IMR-90 (cell line): Measurements from ENCODE around the gene DPPA3. TPM values are rescaled to one million over a fixed set of nuclear protein-coding genes. Genes with fewer than 3 reads are reported as not detected.

Experiments
- ATAC-seq: fragments of 200-7000 bp; cut with Tn5 transposase; 2 replicates; pipeline ENCODE4 v1.9.1; 2020; ENCODE audit warnings: low read depth, mild to moderate bottlenecking, moderate library complexity
- BruUV-seq: library from RNA; stranded (reverse); fragments of 400-500 nt; replicated peaks from 2 replicates; lab custom pipeline; 2021; lab: Mats Ljungman, UMichigan
- CTCF ChIA-PET: fragments of 300-600 bp; formaldehyde crosslinking; extraction: SDS; loops from one replicate; lab custom pipeline; 2021; ENCODE audit warnings: antibody characterized with exemption; lab: Yijun Ruan, JAX
- POLR2A ChIA-PET: fragments of 300-600 bp; sonication (Branson Sonifier 250); formaldehyde crosslinking; loops from one replicate; lab custom pipeline; 2022; ENCODE audit warnings: antibody characterized with exemption; ENCODE audit not compliant: unreplicated experiment; lab: Charles Lee
- DNase-seq: peaks from one replicate; pipeline ENCODE4 v3.0.0; 2013
- H2AFZ ChIP-seq: replicated peaks from 2 replicates; pipeline ENCODE3; 2013; ENCODE audit warnings: low read length, mild to moderate bottlenecking; ENCODE audit not compliant: poor library complexity
- H2AK5ac ChIP-seq: 2 replicates; pipeline ENCODE4 v1.6.1; 2013; ENCODE audit warnings: low read depth, low read length, inconsistent platforms
- H2AK9ac ChIP-seq: replicated peaks from 2 replicates; pipeline ENCODE3; 2013; ENCODE audit warnings: mild to moderate bottlenecking, low read depth, low read length, moderate library complexity; ENCODE audit not compliant: poor library complexity
- H2BK120ac ChIP-seq: 2 replicates; pipeline ENCODE4 v1.6.1; 2013; ENCODE audit warnings: low read depth, low read length, inconsistent platforms
- H2BK15ac ChIP-seq: 3 replicates; pipeline ENCODE4 v1.6.1; 2013; ENCODE audit warnings: low read depth, low read length, inconsistent platforms
- H2BK20ac ChIP-seq: 2 replicates; pipeline ENCODE4 v1.6.1; 2013; ENCODE audit warnings: low read depth, mild to moderate bottlenecking, inconsistent platforms, low read length, moderate library complexity
- H2BK5ac ChIP-seq: 2 replicates; pipeline ENCODE4 v1.6.1; 2013; ENCODE audit warnings: mild to moderate bottlenecking, low read depth, low read length, inconsistent platforms; ENCODE audit not compliant: poor library complexity, severe bottlenecking
- H3K14ac ChIP-seq: replicated peaks from 2 replicates; pipeline ENCODE4 v1.6.1; 2013; ENCODE audit warnings: low read depth, low read length, inconsistent platforms
- H3K18ac ChIP-seq: 2 replicates; pipeline ENCODE4 v1.6.1; 2013; ENCODE audit warnings: low read depth, low read length, control low read depth
- H3K23ac ChIP-seq: 2 replicates; pipeline ENCODE4 v1.6.1; 2013; ENCODE audit warnings: low read depth, low read length, inconsistent platforms
- H3K27ac ChIP-seq: 2 replicates; pipeline ENCODE4 v1.5.1; 2013; ENCODE audit warnings: mild to moderate bottlenecking, control low read depth, low read length; ENCODE audit not compliant: insufficient read depth
- H3K27me3 ChIP-seq: 2 replicates; pipeline ENCODE4 v1.6.1; 2013; ENCODE audit warnings: low read length; ENCODE audit not compliant: control insufficient read depth, insufficient read depth
- H3K36me3 ChIP-seq: 2 replicates; pipeline ENCODE4 v1.6.1; 2013; ENCODE audit warnings: low read length, mixed read lengths; ENCODE audit not compliant: control insufficient read depth, insufficient read depth
- H3K4ac ChIP-seq: 2 replicates; pipeline ENCODE4 v1.6.1; 2013; ENCODE audit warnings: low read depth, low read length, inconsistent platforms
- H3K4me1 ChIP-seq: 2 replicates; pipeline ENCODE4 v1.6.1; 2013; ENCODE audit warnings: low read length, mixed read lengths; ENCODE audit not compliant: control insufficient read depth, insufficient read depth
- H3K4me2 ChIP-seq: 2 replicates; pipeline ENCODE4 v1.6.1; 2013; ENCODE audit warnings: low read depth, mild to moderate bottlenecking, control low read depth, low read length, moderate library complexity
- H3K4me3 ChIP-seq: 2 replicates; pipeline ENCODE4 v1.5.1; 2013; ENCODE audit warnings: low read depth, mild to moderate bottlenecking, control low read depth, low read length, moderate library complexity; ENCODE audit not compliant: insufficient read depth
- H3K56ac ChIP-seq: 2 replicates; pipeline ENCODE4 v1.6.1; 2013; ENCODE audit warnings: low read length, inconsistent platforms; ENCODE audit not compliant: insufficient read depth; ENCODE audit errors: extremely low read depth
- H3K79me1 ChIP-seq, 2 experiments: 2 replicates each; pipeline ENCODE4 v1.6.1; 2013; ENCODE audit warnings: low read length in 2 of 2, inconsistent platforms in 1 of 2, low read depth in 1 of 2
- H3K9ac ChIP-seq: 2 replicates; pipeline ENCODE4 v1.6.1; 2013; ENCODE audit warnings: low read depth, low read length, control low read depth
- H3K9me1 ChIP-seq: 2 replicates; pipeline ENCODE4 v1.6.1; 2013; ENCODE audit warnings: low read length, inconsistent platforms; ENCODE audit not compliant: insufficient read depth
- H3K9me3 ChIP-seq: 2 replicates; pipeline ENCODE4 v1.6.1; 2013; ENCODE audit warnings: low read length; ENCODE audit not compliant: control insufficient read depth, insufficient read depth
- H4K20me1 ChIP-seq: 2 replicates; pipeline ENCODE4 v1.6.1; 2013; ENCODE audit warnings: low read length, inconsistent platforms; ENCODE audit not compliant: insufficient read depth
- H4K5ac ChIP-seq: 2 replicates; pipeline ENCODE4 v1.6.1; 2013; ENCODE audit warnings: mild to moderate bottlenecking, low read depth, low read length, control low read depth
- H4K8ac ChIP-seq, 2 experiments: 2 replicates each; pipeline ENCODE4 v1.6.1; 2013; ENCODE audit warnings: low read depth in 2 of 2, low read length in 2 of 2, control low read depth in 1 of 2, inconsistent platforms in 1 of 2
- H4K91ac ChIP-seq: 2 replicates; pipeline ENCODE4 v1.6.1; 2013; ENCODE audit warnings: low read depth, low read length, inconsistent platforms; ENCODE audit not compliant: insufficient read depth
- BHLHE40 ChIP-seq: fragments of 150-350 bp; IDR thresholded peaks from 2 replicates; pipeline ENCODE4 v1.6.1; 2016; ENCODE audit warnings: mild to moderate bottlenecking, low read depth, low read length
- CEBPB ChIP-seq: IDR thresholded peaks from 2 replicates; pipeline ENCODE4 v1.6.1; 2012; ENCODE audit warnings: low read depth, low read length, improper control_type of control experiment
- CHD1 ChIP-seq: IDR thresholded peaks from 2 replicates; pipeline ENCODE4 v1.6.1; 2012; ENCODE audit warnings: low read depth, low read length, improper control_type of control experiment
- MAZ ChIP-seq: IDR thresholded peaks from 2 replicates; pipeline ENCODE4 v1.6.1; 2012; ENCODE audit warnings: low read depth, mild to moderate bottlenecking, low read length, improper control_type of control experiment, moderate library complexity, borderline replicate concordance
- NFE2L2 ChIP-seq: fragments of 150-350 bp; IDR thresholded peaks from 2 replicates; pipeline ENCODE4 v1.6.1; 2016; ENCODE audit warnings: low read depth, mild to moderate bottlenecking, low read length
- POLR2A ChIP-seq: IDR thresholded peaks from 2 replicates; pipeline ENCODE4 v1.6.1; 2012; ENCODE audit warnings: mild to moderate bottlenecking, low read depth, low read length
- RFX5 ChIP-seq: IDR thresholded peaks from 2 replicates; pipeline ENCODE4 v1.8.0; 2012; ENCODE audit warnings: low read depth, mild to moderate bottlenecking, low read length, moderate library complexity
- SMC3 ChIP-seq: fragments of 150-350 bp; IDR thresholded peaks from 2 replicates; pipeline ENCODE4 v1.6.1; 2016; ENCODE audit warnings: low read depth, mild to moderate bottlenecking, antibody characterized with exemption, low read length, moderate library complexity
- WGBS, 2 experiments: methylation state at CpG; one replicate each; pipeline versions ENCODE4 v1.1.5 to v1.1.7; 2013; ENCODE audit warnings: missing lambda C conversion rate in 2 of 2; ENCODE audit not compliant: insufficient read length in 1 of 2; ENCODE audit errors: extremely low coverage in 2 of 2; 5-methylcytosine and 5-hydroxymethylcytosine counted together
- dilution Hi-C: fragments of 300-500 bp; cut with HindIII; formaldehyde crosslinking; loops from one replicate; pipeline ENCODE4 v1.14.3; 2018; ENCODE audit warnings: low sequenced_read_pairs; ENCODE audit not compliant: unreplicated experiment
- in situ Hi-C: fragments of 300-500 bp; cut with MboI; formaldehyde crosslinking; loops from 3 replicates; pipeline ENCODE4 v1.14.3; 2019; ENCODE audit warnings: low sequenced_read_pairs, inconsistent platforms, mixed read lengths
- intact Hi-C: fragments of 100-400 bp; cut with micrococcal nuclease; formaldehyde crosslinking; loops from 2 replicates; pipeline ENCODE4 v1.10.0; 2022
- polyA plus RNA-seq, 3 experiments: library from polyadenylated mRNA; depleted of rRNA; stranded (reverse); fragments of >200 nt; gene quantifications; 2 replicates each; pipeline ENCODE4 v1.2.3, GENCODE V29; 2012; ENCODE audit warnings: low replicate concordance in 1 of 3
- total RNA-seq: library from RNA; depleted of rRNA; stranded (reverse); fragments of >200 nt; gene quantifications from 2 replicates; pipeline ENCODE4 v1.2.3, GENCODE V29; 2012
- TF ChIP-seq, protein P1 (sequence below): fragments of 150-350 bp; IDR thresholded peaks from 2 replicates; pipeline ENCODE4 v1.6.1; 2017; ENCODE audit warnings: mild to moderate bottlenecking, antibody characterized with exemption, low read length, low read depth
- TF ChIP-seq, protein P2 (sequence below): conservative IDR thresholded peaks from 2 replicates; pipeline ENCODE4 v1.5.1; 2012; ENCODE audit warnings: mild to moderate bottlenecking, low read depth, low read length, improper control_type of control experiment

Gene DPPA3
- total and polyA plus RNA-seq, 2 of the 4 experiments (the other 2 are of a cell fraction) = not detected

DNA sequence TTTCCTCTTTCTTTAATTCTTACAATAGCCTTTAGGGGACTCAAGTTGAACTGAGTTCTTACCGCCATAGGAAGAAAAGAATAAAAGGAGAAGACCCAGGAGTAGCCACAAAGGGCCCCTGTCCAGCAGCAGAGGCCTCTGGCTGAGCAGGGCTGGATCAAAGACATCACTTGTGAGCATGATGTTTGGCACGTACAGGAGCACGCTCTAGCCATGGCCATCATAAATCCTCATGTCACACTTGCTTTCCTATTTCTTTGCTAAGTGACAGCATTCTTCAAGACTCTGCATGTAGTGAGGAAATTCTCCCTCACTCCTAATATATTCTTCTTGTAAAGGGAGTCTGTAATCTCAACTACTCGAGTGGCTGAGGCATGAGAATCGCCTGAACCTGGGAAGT, 20.3 kb downstream of the DPPA3 start:
- dilution Hi-C loops = no loop called here
- POLR2A ChIA-PET = no interaction called here
- WGBS, 2 experiments = no CpG with 5 or more reads among the region's 5 CpGs

More for the DNA sequence above, 20.3 kb downstream of the DPPA3 start:
- Histone ChIP-seq H3K4me2 (no peak overlapping the region), H2AK5ac (no peak overlapping the region), H3K56ac (no peak overlapping the region), H3K14ac (no peak overlapping the region), H3K36me3 (no peaks in the 10 kb centered on the region), H2BK20ac (no peak overlapping the region), H4K20me1 (no peaks in the 10 kb centered on the region), H3K27ac (no peak overlapping the region), H3K4me1 (no peaks in the 10 kb centered on the region), H3K23ac (no peak overlapping the region), H3K27me3 (no peaks in the 10 kb centered on the region), H2BK15ac (no peak overlapping the region), H3K4me3 (no peak overlapping the region), H3K9me1 (no peaks in the 10 kb centered on the region), H3K18ac (no peak overlapping the region), H2AK9ac (no peak overlapping the region), H3K9me3 (peaks cover 2% of the 10 kb centered on the region; the same call in 1 of the 2 replicates), H4K5ac (no peak overlapping the region), H3K79me1 (no peaks in the 10 kb centered on the region), H3K9ac (no peak overlapping the region), H4K91ac (no peak overlapping the region), H2BK120ac (no peak overlapping the region), H3K4ac (no peak overlapping the region), H4K8ac (no peak overlapping the region), H2AFZ (no peak overlapping the region), H2BK5ac (no peak overlapping the region)
- ATAC-seq (no peak), DNase-seq (no peak)
- intact Hi-C loops (no loop called here), in situ Hi-C loops (no loop called here)
- TF ChIP-seq BHLHE40 = no peak
- no peak for TF ChIP-seq POLR2A
- TF ChIP-seq MAZ = no peak
- no peak for TF ChIP-seq SMC3
- TF ChIP-seq NFE2L2 = no peak
- TF ChIP-seq, protein P1, sequence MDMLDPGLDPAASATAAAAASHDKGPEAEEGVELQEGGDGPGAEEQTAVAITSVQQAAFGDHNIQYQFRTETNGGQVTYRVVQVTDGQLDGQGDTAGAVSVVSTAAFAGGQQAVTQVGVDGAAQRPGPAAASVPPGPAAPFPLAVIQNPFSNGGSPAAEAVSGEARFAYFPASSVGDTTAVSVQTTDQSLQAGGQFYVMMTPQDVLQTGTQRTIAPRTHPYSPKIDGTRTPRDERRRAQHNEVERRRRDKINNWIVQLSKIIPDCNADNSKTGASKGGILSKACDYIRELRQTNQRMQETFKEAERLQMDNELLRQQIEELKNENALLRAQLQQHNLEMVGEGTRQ = no peak
- TF ChIP-seq, protein P2, sequence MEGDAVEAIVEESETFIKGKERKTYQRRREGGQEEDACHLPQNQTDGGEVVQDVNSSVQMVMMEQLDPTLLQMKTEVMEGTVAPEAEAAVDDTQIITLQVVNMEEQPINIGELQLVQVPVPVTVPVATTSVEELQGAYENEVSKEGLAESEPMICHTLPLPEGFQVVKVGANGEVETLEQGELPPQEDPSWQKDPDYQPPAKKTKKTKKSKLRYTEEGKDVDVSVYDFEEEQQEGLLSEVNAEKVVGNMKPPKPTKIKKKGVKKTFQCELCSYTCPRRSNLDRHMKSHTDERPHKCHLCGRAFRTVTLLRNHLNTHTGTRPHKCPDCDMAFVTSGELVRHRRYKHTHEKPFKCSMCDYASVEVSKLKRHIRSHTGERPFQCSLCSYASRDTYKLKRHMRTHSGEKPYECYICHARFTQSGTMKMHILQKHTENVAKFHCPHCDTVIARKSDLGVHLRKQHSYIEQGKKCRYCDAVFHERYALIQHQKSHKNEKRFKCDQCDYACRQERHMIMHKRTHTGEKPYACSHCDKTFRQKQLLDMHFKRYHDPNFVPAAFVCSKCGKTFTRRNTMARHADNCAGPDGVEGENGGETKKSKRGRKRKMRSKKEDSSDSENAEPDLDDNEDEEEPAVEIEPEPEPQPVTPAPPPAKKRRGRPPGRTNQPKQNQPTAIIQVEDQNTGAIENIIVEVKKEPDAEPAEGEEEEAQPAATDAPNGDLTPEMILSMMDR = no peak
- TF ChIP-seq RFX5 = no peak
- TF ChIP-seq CEBPB = no peak
- no peak for TF ChIP-seq CHD1
- no TSS peak for BruUV-seq
- CTCF ChIA-PET = no interaction called here
